ENCODE data around the gene SYNDIG1. TPM values are rescaled to one million over a fixed set of nuclear protein-coding genes. Genes with fewer than 3 reads are reported as not detected.

Gene SYNDIG1
- total and polyA plus RNA-seq, 4 donors, result 0.20 to 5.0 (median 0.63) TPM

GRCh38 chr20:24519476-24519875 is 50.0 kb downstream of the SYNDIG1 start:
- H3K4me1 ChIP-seq (ENCODE audit: control insufficient read depth in 5 of 5, insufficient read depth in 5 of 5, low read length in 5 of 5), result no peaks in the 10 kb centered on the region
- DNase-seq, result no peak
- no peak for ATAC-seq (ENCODE audit: insufficient read depth, low FRiP score)
- H3K27me3 ChIP-seq (ENCODE audit: control insufficient read depth in 3 of 3, insufficient read depth in 3 of 3, low read length in 2 of 3), result no peaks in the 10 kb centered on the region
- peaks cover 0 to 1% (median 0%) of the 10 kb centered on the region in 4 donors for H3K9me3 ChIP-seq (ENCODE audit: control insufficient read depth in 4 of 4, insufficient read depth in 3 of 4, low read length in 3 of 4)
- TF ChIP-seq CTCF (IDR thresholded peaks at IDR 0.05; ENCODE audit: control extremely low read depth, extremely low read depth), result no peak
- 93 to 95% methylated on average over 6 of the region's 6 CpGs for WGBS, 2 donors
- no peaks in the 10 kb centered on the region for H3K36me3 ChIP-seq (ENCODE audit: control insufficient read depth in 4 of 4, insufficient read depth in 4 of 4, low read length in 4 of 4)
- no peak overlapping the region for H3K4me3 ChIP-seq
- H3K9ac ChIP-seq (ENCODE audit: insufficient read depth in 1 of 2, low read length in 2 of 2), result no peak overlapping the region
- no peak overlapping the region for H3K27ac ChIP-seq (ENCODE audit: low read depth in 1 of 2, low read length in 1 of 2)

GRCh38 chr20:24521032-24521431 is 51.6 kb downstream of the SYNDIG1 start:
- no peak for ATAC-seq (ENCODE audit: insufficient read depth, low FRiP score)
- no peak for DNase-seq
- WGBS, 2 donors, result 89 to 90% methylated on average over 3 of the region's 3 CpGs

GRCh38 chr20:24522452-24523330 is 53.3 kb downstream of the SYNDIG1 start:
- TF ChIP-seq CTCF (IDR thresholded peaks at IDR 0.05; ENCODE audit: control extremely low read depth, extremely low read depth), result no peak
- ATAC-seq (ENCODE audit: insufficient read depth, low FRiP score), result no peak
- H3K9ac ChIP-seq (ENCODE audit: insufficient read depth in 1 of 2, low read length in 2 of 2), result no peak overlapping the region
- 78 to 86% methylated on average over 5 of the region's 5 CpGs for WGBS, 2 donors
- H3K27ac ChIP-seq (ENCODE audit: low read depth in 1 of 2, low read length in 1 of 2), result no peak overlapping the region
- no peak for DNase-seq
- no peaks in the 10 kb centered on the region for H3K4me1 ChIP-seq (ENCODE audit: control insufficient read depth in 5 of 5, insufficient read depth in 5 of 5, low read length in 5 of 5)
- H3K36me3 ChIP-seq (ENCODE audit: control insufficient read depth in 4 of 4, insufficient read depth in 4 of 4, low read length in 4 of 4), result no peaks in the 10 kb centered on the region
- H3K9me3 ChIP-seq (ENCODE audit: control insufficient read depth in 4 of 4, insufficient read depth in 3 of 4, low read length in 3 of 4), result peaks cover 0 to 1% (median 0%) of the 10 kb centered on the region in 4 donors
- H3K27me3 ChIP-seq (ENCODE audit: control insufficient read depth in 3 of 3, insufficient read depth in 3 of 3, low read length in 2 of 3), result peaks cover 0 to 3% (median 0%) of the 10 kb centered on the region in 3 donors
- H3K4me3 ChIP-seq, result no peak overlapping the region

More at GRCh38 chr20:24521032-24521431, 51.6 kb downstream of the SYNDIG1 start:
- no peaks in the 10 kb centered on the region for H3K36me3 ChIP-seq (ENCODE audit: control insufficient read depth in 4 of 4, insufficient read depth in 4 of 4, low read length in 4 of 4)
- no peaks in the 10 kb centered on the region for H3K4me1 ChIP-seq (ENCODE audit: control insufficient read depth in 5 of 5, insufficient read depth in 5 of 5, low read length in 5 of 5)
- no peaks in the 10 kb centered on the region for H3K27me3 ChIP-seq (ENCODE audit: control insufficient read depth in 3 of 3, insufficient read depth in 3 of 3, low read length in 2 of 3)
- no peak overlapping the region for H3K27ac ChIP-seq (ENCODE audit: low read depth in 1 of 2, low read length in 1 of 2)
- peaks cover 0 to 1% (median 0%) of the 10 kb centered on the region in 4 donors for H3K9me3 ChIP-seq (ENCODE audit: control insufficient read depth in 4 of 4, insufficient read depth in 3 of 4, low read length in 3 of 4)
- no peak overlapping the region for H3K4me3 ChIP-seq
- no peak for TF ChIP-seq CTCF (IDR thresholded peaks at IDR 0.05; ENCODE audit: control extremely low read depth, extremely low read depth)
- no peak overlapping the region for H3K9ac ChIP-seq (ENCODE audit: insufficient read depth in 1 of 2, low read length in 2 of 2)

All from lung (tissue), 12 donors.